ENCODE results near the gene VMO1.
A peak's percentile ranks its signal among the peaks of the same experiment; 100 is the strongest.
"Not testable (repeated sequence)": the region's sequence is repeated elsewhere in the genome, so short reads cannot be mapped to it uniquely, and the experiment has no call there.

The VMO1 gene

GRCh38 chr17:4786106-4786511 is at the start of gene VMO1:
Gene VMO1 (minus strand): TSS chr17:4786364. CDS start chr17:4786352, 12 bp downstream.
- no peak for DNase-seq

DNA sequence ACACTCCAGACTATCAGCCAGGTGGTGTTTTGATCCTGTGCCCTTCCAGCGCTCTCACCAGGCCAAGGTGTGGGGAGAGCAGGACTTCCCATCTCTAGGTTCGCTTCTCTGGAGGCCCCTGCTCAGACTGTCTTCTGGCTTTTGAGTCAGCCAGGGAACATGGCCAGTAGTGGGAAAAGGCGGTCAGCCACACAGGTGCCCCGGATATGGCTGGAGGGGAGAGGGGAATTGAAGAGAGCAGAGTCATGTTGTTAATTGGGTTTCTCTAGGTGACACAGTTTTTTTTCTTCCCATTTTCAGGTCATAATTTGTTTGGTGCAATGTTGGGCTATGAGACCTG is 48.5 kb upstream of the VMO1 start:
- DNase-seq = no peak

DNA sequence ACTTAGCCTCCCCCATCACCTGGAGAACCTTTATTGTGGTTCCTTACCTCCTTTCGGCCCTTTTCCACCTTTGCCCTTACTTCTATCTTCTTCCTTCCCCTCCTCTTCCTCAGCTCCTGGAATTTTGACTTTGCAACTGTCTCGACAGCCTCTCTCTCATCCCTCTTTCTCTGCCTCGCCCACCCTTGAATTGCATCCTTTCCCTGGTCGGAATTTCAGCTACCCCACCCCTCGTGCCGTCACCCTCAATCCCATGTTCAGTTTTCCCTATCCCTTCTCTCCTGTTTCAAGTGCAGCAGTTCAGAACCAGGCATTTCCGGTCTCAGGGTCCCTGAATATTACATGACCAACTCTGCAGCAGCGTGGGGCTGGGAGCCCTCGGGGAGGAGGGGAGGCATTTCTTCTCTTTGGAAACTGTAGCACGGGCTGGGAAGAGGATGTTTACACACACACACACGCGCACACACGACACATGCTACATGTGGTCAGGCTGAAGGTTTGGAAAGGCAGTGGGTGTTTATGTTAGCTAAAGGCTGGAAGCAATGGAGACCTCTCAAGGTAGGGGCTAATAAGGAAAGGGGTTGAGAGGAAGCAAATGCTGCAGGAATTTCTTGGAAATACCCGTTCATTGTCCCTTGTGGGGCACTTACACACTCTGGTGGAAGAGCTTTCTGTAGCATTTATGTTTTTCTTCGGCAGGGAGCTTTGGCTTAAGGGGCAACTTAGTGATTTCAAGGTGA is 47.9 kb upstream of the VMO1 start:
- DNase-seq = no peak

DNA sequence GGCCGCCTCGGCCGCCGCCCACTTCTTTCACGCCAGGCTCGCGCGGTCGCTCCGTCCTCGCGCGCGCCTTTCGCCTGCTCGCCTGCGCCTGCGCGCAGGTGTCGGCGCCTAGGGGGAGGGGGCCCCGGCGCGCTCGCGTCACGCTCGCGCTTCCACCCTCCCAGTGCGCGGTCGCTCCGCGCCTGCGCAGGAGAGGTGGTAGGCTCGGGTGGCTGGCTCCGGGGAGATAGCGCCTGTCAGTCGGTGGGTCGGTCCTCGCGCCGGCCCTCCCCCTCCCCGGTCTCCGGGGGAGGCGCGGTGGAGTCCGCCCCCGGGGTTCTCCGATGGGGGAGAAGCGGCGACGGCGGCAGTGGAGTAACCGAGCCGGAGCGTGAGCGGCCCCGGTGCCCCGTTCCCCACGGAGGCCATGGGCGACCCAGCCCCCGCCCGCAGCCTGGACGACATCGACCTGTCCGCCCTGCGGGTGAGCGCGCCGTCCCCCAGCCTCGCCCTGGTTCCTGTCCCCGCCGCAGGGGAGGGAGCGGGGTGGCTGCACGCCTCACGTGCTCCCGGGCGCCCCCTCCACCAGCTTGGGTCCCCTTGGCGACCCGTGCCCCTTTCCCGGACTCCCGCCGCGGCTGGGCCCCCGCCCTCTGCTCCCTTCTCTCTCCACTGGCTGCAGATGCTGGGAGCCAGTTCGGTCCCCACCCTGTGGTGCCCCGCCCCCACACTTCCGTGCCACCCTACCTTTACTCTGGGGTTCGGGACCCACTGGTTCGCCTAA is 47.2 kb upstream of the VMO1 start, which contains the start of gene MINK1:
MINK1 (plus strand) TSS at position 163 of the 763 bp plus-strand sequence; CDS start at position 407, 244 bp downstream.
- DNase-seq = peak; percentile 38 to 78

DNA sequence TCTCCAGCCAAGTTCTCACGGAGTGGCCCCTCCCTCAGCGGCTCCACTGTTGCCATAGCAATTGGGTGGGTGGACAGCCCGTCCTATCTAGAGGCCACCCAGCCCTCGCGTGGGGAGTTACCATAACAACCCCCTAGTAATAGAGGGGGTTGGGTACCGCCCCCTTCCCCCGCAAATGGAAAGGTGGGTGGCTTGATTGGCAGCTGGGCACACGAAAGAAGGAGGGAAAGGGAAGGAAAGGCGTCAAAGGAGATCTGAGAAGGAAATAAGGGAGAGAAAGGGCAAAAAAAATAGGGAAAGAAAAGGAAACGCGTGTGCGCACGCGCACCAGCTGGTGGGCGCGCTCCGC is 46.6 kb upstream of the VMO1 start:
- not testable (repeated sequence) for DNase-seq

DNA sequence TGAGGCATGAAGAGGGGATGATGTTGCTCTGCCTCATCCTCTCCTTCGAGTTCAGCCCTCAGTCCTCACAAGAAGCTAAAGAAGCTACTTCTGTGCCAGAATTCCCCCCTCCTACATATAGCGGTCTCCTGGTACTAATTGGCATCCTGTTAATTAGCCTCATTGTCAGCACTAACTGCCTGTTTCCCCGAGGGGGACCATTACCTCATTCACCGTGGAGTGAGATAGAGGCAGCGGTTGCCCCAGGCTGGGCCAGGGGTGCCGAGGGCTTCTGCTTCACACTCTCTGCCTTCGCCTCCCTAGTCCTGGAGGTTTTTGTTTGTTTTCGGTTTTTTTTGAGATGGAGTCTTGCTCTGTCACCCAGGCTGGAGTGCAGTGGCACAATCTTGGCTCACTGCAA is 41.2 kb upstream of the VMO1 start:
- DNase-seq = no peak

- DNase-seq = no peak
Observed at GRCh38 chr17:4823373-4824089, 37.4 kb upstream of the VMO1 start.

GRCh38 chr17:4822835-4823234 is 36.7 kb upstream of the VMO1 start:
- DNase-seq = no peak

DNA sequence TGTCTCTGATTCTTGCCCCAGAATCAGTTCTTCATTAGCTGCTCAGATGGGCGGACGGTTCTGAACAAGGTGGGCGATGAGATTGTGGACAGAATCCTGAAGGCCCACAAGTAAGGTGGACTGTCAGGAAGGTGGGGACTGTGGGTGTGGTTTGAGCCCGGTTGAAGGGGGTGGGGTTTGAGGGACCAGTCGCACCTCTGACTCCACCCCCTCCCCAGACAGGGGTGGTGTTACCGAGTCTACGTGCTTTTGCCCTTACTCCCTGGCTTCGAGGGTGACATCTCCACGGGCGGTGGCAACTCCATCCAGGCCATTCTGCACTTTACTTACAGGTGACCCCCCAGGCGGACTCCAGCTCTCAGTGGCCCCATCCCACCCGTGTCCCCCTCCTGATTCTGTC is 32.1 kb upstream of the VMO1 start:
- DNase-seq = no peak

GRCh38 chr17:4816826-4817225 is 30.7 kb upstream of the VMO1 start:
- no peak for DNase-seq

DNA sequence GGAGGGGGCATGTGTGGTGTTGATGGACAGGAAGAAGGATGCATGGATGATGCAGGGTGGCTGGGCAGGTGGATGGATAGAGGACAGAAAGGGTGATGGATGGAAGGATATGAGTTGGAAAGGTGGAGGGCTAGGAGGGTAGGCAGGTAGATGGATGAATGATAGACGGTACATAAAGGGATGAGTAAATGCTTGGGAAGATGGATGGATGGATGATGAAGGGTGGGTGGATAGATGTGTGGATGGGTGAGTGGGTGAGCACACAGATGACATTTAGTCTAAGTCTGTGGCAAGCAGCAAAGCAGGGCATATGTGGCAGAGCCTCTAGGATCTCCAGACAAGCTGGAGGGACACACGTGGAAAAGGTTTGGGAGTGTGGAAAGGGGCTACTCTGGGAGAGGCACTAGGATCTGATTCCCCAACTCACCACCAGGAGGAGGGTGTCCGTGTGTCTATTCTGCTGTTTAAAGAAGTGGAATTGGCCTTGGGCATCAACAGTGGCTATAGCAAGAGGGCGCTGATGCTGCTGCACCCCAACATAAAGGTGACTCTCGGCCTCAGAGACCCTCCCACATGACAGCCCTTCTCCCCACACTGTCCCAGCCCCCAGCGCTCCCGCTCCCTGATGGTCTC is 29.0 kb upstream of the VMO1 start:
- no peak for DNase-seq

DNA sequence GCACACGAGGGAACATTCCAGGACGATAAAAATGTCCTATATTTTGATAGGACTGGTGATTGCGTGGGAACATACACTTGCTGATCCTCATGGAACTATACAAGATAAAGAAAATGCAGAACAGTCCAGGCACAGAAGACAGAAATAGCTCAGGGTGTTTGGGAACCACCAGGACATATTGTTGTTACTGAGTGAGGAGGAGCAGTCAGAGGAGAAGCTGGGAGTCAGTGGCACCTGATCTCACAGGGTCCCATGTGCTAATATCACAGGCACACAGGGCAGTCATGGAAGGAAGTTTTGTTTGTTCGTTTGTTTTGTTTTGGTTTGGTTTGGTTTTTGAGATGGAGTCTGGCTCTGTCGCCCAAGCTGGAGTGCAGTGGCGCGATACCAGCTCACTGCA is 26.5 kb upstream of the VMO1 start:
- no peak for DNase-seq

GRCh38 chr17:4811471-4811870 is 25.3 kb upstream of the VMO1 start:
- no peak for DNase-seq

DNA sequence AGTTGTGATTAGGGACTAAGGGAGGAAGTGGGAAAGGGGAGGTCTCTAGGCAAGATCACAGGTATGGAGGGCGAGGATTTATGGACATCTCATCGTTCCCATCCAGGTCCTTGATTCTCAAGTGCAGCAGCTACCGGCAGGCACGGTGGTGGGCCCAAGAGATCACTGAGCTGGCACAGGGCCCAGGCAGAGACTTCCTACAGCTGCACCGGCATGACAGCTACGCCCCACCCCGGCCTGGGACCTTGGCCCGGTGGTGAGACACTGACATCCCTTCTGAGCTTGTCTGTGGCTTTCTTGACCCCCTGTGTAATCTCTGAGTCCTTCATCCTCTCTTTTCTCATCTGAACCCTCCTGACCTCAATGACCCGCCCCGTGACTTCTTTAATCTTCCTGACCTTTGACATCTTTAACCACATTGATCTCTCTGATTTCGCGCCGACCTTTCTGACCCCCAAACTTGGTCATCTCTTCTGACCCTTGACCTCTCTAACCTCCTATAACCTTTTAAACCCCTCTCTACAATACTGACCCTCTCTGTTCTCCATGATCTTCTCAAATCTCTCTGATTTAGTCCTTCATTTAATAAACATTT is 24.6 kb upstream of the VMO1 start:
- DNase-seq = no peak

GRCh38 chr17:4808378-4808767 is 22.2 kb upstream of the VMO1 start:
- no peak for DNase-seq

GRCh38 chr17:4807605-4808377 is 21.6 kb upstream of the VMO1 start:
- DNase-seq = no peak

DNA sequence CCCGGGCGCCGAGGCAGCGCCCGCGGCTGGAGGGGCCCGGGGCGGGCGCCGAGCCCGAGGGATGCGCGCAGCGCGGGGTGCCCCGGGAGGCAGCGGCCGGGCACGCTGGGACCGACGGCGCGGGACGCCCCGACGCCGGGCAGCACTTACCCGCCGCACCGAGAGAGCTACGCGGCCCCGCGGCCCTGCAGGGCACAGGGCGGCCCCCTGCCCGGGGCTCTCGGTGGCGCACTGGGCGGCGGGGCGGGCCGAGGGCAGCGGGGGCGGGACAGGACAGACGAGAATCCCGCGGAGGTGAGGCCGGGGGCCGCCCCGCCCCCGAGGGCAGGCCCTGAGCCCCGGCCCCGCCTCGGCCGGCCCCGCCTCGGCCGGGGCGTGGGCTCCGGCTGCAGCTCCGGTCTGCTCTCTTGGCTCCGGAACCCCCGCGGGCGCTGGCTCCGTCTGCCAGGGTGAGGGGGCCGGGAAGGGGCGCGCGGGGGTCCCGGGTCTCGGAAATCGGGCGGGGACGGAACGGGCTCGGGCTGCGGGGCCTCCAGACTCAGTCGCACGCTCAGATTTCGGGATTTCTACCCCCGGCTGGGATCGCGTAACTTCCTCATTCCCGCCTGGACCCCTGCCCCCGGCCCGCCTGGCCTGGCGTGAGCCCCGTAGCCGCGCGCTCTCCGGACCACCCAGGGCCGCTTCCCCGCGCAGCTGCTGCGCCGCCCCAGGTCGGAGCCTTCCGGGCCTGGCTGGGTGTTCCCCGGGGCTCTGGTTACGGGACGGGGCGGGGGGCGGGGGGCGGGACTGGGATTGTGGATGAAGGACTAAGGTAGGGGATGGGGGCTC is 20.8 kb upstream of the VMO1 start, which contains the start of gene PLD2:
PLD2 (plus strand) TSS at position 376 of the 828 bp plus-strand sequence. CDS start 621 bp downstream, outside the sequence.
- peak; percentile 26 to 32 for DNase-seq

DNA sequence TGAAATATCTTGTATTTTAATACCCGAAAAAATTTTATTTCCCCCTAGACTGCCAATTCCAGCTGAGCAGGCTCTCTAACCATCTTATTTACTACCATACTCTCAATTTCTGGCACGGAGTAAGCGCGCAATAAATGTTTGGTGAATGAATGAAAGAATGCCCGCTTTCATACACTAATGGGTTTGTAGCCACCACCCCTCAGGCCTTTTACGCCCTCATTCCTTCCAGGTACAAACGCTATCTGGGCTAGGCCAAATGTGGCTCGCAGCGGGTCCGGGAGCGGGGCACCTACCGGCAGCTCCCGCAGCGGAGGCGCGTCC is 20.3 kb upstream of the VMO1 start:
- DNase-seq = no peak

DNA sequence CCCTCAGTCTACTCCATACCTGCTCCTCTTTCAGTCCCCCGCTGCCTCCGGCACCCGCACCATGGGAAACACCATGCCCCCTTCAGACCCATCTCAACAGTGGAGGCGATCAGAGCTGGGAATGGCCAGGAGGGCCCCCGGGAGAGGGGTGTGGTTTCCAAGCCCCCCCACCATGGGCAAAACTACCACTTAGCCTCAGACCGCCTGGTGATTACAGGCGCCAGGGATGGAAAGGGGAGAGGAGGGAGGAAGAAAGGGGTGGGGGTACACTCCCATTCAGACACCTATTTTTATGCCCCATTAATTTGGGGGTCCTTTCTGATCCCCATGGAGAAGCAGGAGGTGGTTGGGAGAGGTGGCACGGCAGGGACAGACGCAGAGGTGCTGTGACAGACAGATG is 16.1 kb upstream of the VMO1 start, which contains the start of gene C17orf114:
C17orf114 (minus strand) TSS at position 101 of the 400 bp plus-strand sequence.
- DNase-seq = no peak

DNA sequence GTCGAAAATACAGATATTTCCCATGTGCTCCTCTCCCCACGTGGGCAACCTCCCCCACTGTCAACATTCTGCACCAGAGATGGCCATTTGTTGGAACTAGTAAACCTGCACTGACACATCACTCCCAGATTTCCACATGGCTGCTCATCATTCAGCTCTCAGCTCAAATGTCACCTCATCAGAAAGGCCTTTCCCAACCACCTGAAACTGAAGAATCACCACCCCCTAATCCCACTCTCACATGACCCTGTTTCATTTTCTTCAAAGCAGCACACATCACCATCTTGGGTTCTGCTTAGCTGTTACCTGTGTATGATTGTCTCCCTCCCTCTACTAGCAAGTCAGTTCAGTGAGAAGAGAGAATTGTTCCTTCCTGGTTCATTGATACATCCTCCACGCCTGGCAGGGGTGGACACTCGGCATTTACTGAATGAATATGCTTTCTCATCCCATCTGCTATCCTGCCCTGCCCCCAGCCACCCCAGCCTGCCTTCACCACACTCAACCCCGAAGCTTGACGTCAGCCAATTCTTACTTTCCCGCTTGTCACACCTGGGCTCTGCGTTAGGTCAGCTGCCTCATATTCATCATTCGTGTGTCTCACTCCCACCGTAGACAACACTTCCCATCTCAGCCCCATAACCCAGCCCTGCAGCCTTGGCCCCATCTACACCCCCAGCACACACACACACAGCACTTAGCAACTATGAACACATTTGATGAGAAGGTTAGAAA is 14.5 kb upstream of the VMO1 start:
- DNase-seq = no peak

Data from bone marrow (tissue), 2 donors.